MM.1S (cell line): Measurements from ENCODE around the gene BICDL1.

Source experiments
- DNase-seq: peaks from one replicate; pipeline ENCODE4 v3.0.0-alpha.2; 2015
- H2AFZ ChIP-seq: fragments of 300-600 bp; sonication (generic); 2 replicates; pipeline ENCODE4 v1.6.0; 2016; ENCODE audit warnings: antibody characterized with exemption, low read length
- H3F3A ChIP-seq: fragments of 300-600 bp; sonication (generic); 2 replicates; pipeline ENCODE4 v1.6.1; 2016; ENCODE audit warnings: mild to moderate bottlenecking, antibody characterized with exemption, low read length, moderate library complexity, mixed read lengths; ENCODE audit not compliant: insufficient read depth
- H3K27ac ChIP-seq: fragments of 300-600 bp; sonication (generic); 2 replicates; pipeline ENCODE4 v1.5.1; 2016; ENCODE audit warnings: mild to moderate bottlenecking, low read length
- H3K27me3 ChIP-seq: fragments of 300-600 bp; sonication (generic); replicated peaks from 2 replicates; pipeline ENCODE4 v1.6.0; 2016; ENCODE audit warnings: low read length; ENCODE audit not compliant: insufficient read depth
- H3K36me3 ChIP-seq: fragments of 300-600 bp; sonication (generic); replicated peaks from 2 replicates; pipeline ENCODE4 v1.6.1; 2016; ENCODE audit warnings: mild to moderate bottlenecking, low read length, mixed read lengths; ENCODE audit not compliant: insufficient read depth
- H3K4me1 ChIP-seq: fragments of 300-600 bp; sonication (generic); 2 replicates; pipeline ENCODE4 v1.6.1; 2016; ENCODE audit warnings: low read length, mixed read lengths
- H3K4me2 ChIP-seq: fragments of 300-600 bp; sonication (generic); 2 replicates; pipeline ENCODE4 v1.6.0; 2016; ENCODE audit warnings: low read depth, low read length
- H3K4me3 ChIP-seq: fragments of 300-600 bp; sonication (generic); 2 replicates; pipeline ENCODE4 v1.5.1; 2016; ENCODE audit warnings: low read length, mixed read lengths
- H3K79me2 ChIP-seq: fragments of 300-600 bp; sonication (generic); 2 replicates; pipeline ENCODE4 v1.6.1; 2016; ENCODE audit warnings: mixed run types, low read length, mixed read lengths
- H3K9ac ChIP-seq: fragments of 300-600 bp; sonication (generic); 2 replicates; pipeline ENCODE4 v1.6.1; 2016; ENCODE audit warnings: low read length, mixed read lengths
- H3K9me2 ChIP-seq: fragments of 300-600 bp; sonication (generic); replicated peaks from 2 replicates; pipeline ENCODE4 v1.6.1; 2016; ENCODE audit warnings: mild to moderate bottlenecking, low read length, mixed read lengths; ENCODE audit not compliant: insufficient read depth
- H3K9me3 ChIP-seq: fragments of 300-600 bp; sonication (generic); replicated peaks from 2 replicates; pipeline ENCODE4 v1.6.1; 2016; ENCODE audit warnings: mild to moderate bottlenecking, low read length, mixed read lengths; ENCODE audit not compliant: insufficient read depth
- H4K20me1 ChIP-seq: fragments of 300-600 bp; sonication (generic); 2 replicates; pipeline ENCODE4 v1.6.1; 2016; ENCODE audit warnings: mild to moderate bottlenecking, low read length, moderate library complexity, mixed read lengths; ENCODE audit not compliant: insufficient read depth
- EZH2 ChIP-seq: fragments of 300-600 bp; sonication (generic); optimal IDR thresholded peaks from 2 replicates; pipeline ENCODE3; 2017; ENCODE audit warnings: low read depth, mild to moderate bottlenecking, antibody characterized with exemption, low read length, mixed read lengths
- EZH2phosphoT487 ChIP-seq: fragments of 300-600 bp; sonication (generic); IDR thresholded peaks from 2 replicates; pipeline ENCODE4 v1.6.1; 2018; ENCODE audit warnings: antibody characterized with exemption, low read length
- TF ChIP-seq, protein P1 (sequence below): fragments of 300-600 bp; sonication (generic); IDR thresholded peaks from 2 replicates; pipeline ENCODE4 v1.5.1; 2016; ENCODE audit warnings: antibody characterized with exemption, low read length, mixed read lengths

The BICDL1 gene

DNA sequence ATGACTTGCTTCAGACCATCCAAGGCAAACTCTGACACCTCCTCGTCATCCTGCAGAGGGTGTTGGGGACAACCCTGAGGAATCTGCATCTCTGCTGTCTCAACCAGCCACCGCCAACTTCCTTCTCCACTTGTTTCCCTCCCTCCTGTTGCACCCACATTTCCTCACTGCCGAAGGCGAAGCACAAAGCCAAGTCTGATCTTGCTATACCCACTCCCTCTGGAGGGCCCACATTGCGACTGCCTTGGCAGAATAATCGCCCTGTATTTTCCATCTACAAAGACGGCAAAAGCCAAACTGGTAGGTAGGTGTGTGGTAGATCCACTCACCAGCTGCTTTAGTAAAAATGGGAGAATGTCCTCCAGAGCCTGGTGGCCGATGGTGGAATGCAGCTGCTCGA lies 149.3 kb downstream of the BICDL1 start:
- Histone ChIP-seq H3F3A (peaks cover 15% of the 10 kb centered on the region), H3K9me3 (no peaks in the 10 kb centered on the region), H3K9ac (no peak overlapping the region), H3K4me1 (peaks cover 17% of the 10 kb centered on the region), H2AFZ (no peak overlapping the region), H3K9me2 (no peaks in the 10 kb centered on the region), H3K27me3 (no peaks in the 10 kb centered on the region), H4K20me1 (no peaks in the 10 kb centered on the region; the same call in 1 of the 2 replicates), H3K4me2 (no peak overlapping the region), H3K27ac (no peak overlapping the region), H3K79me2 (no peaks in the 10 kb centered on the region; the same call in 1 of the 2 replicates), H3K4me3 (no peak overlapping the region), H3K36me3 (no peaks in the 10 kb centered on the region)
- no peak for DNase-seq
- TF ChIP-seq EZH2 (no peak), EZH2phosphoT487 (no peak)
- TF ChIP-seq, protein P1, sequence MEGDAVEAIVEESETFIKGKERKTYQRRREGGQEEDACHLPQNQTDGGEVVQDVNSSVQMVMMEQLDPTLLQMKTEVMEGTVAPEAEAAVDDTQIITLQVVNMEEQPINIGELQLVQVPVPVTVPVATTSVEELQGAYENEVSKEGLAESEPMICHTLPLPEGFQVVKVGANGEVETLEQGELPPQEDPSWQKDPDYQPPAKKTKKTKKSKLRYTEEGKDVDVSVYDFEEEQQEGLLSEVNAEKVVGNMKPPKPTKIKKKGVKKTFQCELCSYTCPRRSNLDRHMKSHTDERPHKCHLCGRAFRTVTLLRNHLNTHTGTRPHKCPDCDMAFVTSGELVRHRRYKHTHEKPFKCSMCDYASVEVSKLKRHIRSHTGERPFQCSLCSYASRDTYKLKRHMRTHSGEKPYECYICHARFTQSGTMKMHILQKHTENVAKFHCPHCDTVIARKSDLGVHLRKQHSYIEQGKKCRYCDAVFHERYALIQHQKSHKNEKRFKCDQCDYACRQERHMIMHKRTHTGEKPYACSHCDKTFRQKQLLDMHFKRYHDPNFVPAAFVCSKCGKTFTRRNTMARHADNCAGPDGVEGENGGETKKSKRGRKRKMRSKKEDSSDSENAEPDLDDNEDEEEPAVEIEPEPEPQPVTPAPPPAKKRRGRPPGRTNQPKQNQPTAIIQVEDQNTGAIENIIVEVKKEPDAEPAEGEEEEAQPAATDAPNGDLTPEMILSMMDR, result no peak

DNA sequence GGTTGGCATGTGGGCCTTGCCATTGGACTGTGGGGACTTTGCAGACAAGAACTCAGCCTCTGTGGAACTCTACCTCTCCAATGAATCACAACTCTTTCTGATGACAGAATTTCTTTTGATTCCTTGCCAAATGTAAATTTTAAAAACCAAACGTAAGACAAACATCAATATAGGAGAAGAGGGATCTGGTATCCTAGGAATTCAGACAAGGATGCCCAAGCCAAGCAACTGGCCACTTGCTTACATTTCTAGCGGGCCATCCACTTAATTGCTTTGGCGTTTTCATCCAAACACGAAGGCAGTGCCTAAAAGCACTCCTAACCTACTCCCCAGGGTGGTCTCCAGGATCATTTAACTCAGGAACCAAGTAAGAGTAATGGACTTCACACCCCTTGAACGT lies 150.9 kb downstream of the BICDL1 start:
- Histone ChIP-seq H3K4me3 (no peak overlapping the region), H3F3A (peaks cover under 1% of the 10 kb centered on the region; the same call in 1 of the 2 replicates), H3K4me1 (peaks cover 1% of the 10 kb centered on the region; the same call in 1 of the 2 replicates), H3K27ac (no peak overlapping the region), H3K36me3 (no peaks in the 10 kb centered on the region), H2AFZ (no peak overlapping the region), H3K9me3 (no peaks in the 10 kb centered on the region), H3K9me2 (no peaks in the 10 kb centered on the region), H3K79me2 (no peaks in the 10 kb centered on the region; the same call in 1 of the 2 replicates), H3K4me2 (no peak overlapping the region), H3K27me3 (no peaks in the 10 kb centered on the region), H3K9ac (no peak overlapping the region), H4K20me1 (no peaks in the 10 kb centered on the region)
- TF ChIP-seq EZH2phosphoT487, result no peak
- TF ChIP-seq EZH2, result no peak
- TF ChIP-seq, protein P1, result no peak
- no peak for DNase-seq

DNA sequence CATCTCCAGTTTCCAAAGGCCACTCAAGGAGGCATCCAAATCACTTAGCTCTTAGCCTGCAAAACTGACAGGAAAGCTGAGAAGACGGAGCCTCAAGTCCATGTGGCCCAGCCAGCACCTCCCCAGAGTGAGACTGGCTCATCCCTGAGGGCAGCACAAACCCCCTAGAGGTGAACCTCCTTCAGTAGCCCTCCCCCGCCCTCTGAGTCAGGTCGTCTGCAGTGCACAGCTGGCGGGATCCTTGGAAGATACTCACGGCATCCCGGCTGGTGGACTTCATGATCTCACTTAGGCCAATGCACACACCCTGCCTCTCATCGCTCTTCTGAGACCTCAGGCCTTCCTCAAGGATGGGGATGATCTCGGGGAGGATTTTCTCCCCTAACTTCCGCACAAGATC lies 151.6 kb downstream of the BICDL1 start:
- no peaks in the 10 kb centered on the region for H3K9me2 ChIP-seq
- H3F3A ChIP-seq, result no peaks in the 10 kb centered on the region
- H3K27ac ChIP-seq, result no peak overlapping the region
- no peaks in the 10 kb centered on the region for H3K27me3 ChIP-seq
- H3K4me3 ChIP-seq, result no peak overlapping the region
- no peak overlapping the region for H3K9ac ChIP-seq
- TF ChIP-seq, protein P1, result no peak
- no peak for TF ChIP-seq EZH2
- TF ChIP-seq EZH2phosphoT487, result no peak
- H4K20me1 ChIP-seq, result no peaks in the 10 kb centered on the region
- no peak for DNase-seq
- H3K9me3 ChIP-seq, result no peaks in the 10 kb centered on the region
- H2AFZ ChIP-seq, result no peak overlapping the region
- H3K4me1 ChIP-seq, result no peaks in the 10 kb centered on the region
- no peaks in the 10 kb centered on the region; the same call in 1 of the 2 replicates for H3K79me2 ChIP-seq
- H3K36me3 ChIP-seq, result no peaks in the 10 kb centered on the region
- H3K4me2 ChIP-seq, result no peak overlapping the region
